PC-9 (cell line): Measurements from ENCODE around the gene NAPSA.

Experiments used
- CTCF ChIP-seq: fragments of 200-600 bp; sonication (generic); conservative IDR thresholded peaks from 2 replicates; pipeline ENCODE4 v1.6.1; 2017; ENCODE audit warnings: mixed run types, antibody characterized with exemption, mild to moderate bottlenecking, moderate library complexity
- EZH2 ChIP-seq: fragments of 200-600 bp; sonication (generic); IDR thresholded peaks from 2 replicates; pipeline ENCODE4 v1.8.0; 2017; ENCODE audit warnings: antibody characterized with exemption, low read depth

GRCh38 chr19:50349277-50350057 is 16.0 kb downstream of the NAPSA start:
- no peak for TF ChIP-seq CTCF
- TF ChIP-seq EZH2 = no peak
